Stimulated activated CD8-positive, alpha-beta memory T cell treated with anti-CD3 and anti-CD28 coated beads, Interleukin-4, amount 100 ng/mL, for 4 hours (primary cell): ENCODE data around the gene TSC22D1.

Experiments used
- DNase-seq, 2 donors: peaks; one replicate each; pipeline ENCODE4 v3.0.0-alpha.2; 2020; ENCODE audit warnings: low read depth in 2 of 2, low spot score in 1 of 2

TSC22D1 gene

DNA sequence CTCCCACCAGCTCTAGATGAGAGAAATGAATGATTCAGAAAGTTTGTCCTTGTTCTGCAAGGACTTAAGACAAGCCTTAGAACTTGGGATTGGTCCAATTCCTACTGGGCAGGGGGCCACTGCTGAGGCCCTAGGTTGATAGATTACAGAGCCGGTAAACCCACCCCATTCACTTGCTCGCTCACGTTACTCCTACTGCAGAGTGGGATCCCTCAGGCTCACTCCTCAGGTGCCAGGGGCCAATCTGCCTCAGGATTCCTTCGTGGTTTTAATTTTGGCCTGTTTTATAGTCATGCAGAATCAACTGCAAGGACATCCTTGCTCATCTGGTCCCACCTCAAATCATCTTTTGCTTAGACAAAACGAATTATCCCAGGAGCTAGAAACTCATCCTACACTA lies 143.5 kb downstream of the TSC22D1 start:
- DNase-seq = no peak

DNA sequence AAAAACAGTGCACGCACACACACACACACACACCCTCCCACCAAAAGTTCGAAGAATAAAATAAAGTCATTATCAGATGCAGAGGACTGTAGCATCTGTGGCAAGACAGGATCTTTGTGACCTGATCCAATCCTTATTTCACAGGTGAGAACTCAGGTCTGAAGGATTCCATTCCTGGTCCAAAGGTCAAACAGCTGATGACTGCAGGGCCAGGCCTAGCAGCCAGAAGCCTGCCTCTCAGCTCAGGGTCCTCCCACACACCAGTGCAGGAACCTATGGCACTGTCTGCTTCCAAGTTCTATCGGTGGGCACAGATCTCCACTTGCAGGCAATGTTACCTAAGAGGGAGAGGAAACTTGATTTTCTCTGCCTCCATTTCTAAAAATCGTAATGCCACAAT lies 145.0 kb downstream of the TSC22D1 start:
- no peak for DNase-seq

DNA sequence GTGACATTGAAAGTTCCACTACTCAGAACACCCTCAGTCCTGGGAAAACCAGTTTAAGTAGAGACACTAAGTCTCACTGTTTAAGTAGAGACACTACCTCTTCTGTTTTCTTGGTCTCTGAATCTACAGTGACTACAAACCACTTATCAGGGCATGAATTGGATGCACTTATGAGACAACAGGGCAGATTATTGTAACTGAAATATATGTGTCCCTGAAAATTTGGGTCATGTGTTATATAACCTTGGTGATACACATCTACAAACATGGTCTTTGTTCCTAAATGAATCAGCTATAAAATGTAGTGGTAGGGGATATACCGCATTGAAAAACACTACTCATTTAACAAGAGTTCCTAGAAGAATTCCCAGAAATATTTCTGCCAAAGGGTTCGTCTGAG lies 146.8 kb downstream of the TSC22D1 start:
- no peak for DNase-seq

DNA sequence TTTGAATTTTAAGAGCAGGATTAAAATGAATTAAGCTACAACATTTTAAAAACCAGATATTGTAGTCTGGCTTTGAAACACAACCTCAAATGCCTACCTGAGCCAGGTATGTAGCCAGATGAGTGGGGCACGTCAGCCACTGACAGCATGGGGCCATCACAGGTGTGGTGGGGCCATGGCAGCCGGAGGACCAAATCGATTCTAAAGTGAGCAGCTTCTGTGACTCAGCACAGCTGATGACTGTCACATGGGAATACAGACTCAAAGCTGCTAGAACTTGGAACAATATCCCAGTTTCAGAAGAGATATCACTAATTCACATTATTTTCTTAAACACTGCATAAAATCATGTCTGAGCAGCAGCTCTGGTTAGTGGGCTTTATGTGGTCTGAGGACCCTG lies 149.7 kb downstream of the TSC22D1 start:
- no peak for DNase-seq

DNA sequence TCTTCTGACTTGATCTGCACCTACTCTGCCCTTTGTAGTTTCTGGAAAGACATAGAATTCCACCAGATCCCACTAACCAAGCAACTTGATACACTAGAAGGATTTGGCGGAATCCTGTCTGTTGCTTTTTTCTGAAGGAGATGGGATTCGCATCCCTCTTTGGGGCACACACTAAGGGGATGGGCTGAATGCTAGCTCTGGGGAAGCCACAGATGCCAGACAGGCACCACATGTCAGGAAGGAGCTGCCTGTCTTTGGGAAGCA lies 150.4 kb downstream of the TSC22D1 start:
- no peak for DNase-seq

DNA sequence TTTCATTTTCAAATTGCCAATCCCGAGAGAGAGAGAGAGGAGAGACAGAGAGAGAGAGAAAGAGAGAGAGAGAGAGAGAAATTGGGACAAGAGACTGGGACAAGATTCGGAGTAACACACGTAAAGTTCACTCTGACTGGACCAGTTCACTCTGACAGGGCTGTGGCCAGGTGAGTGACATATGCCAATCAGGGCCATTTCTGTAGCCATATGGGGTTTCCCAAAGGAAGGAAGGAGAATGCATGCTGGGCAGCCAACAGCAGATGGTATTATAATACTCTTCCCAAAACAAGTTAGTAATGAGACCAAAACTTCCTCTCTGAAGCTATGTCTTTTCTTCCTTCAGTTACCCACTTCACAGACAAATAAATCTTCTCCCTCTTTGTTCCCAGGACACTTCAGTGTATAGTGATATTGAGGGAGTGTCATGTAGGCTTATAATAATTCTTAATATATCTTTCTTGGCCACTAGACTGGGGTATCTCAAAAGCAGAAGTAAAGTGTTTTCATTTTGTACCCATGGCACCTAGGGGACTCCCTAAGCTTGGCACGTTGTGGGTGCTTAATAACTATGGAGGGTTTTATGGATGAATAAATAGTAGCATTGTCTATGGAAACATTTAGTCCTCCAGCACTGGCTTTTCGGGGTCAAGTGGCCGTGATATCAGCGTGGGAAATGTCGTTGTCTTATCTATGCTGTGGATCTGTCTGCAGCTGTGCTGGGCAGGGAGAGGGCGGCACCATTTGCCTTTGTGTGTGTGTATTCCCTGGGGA lies 150.9 kb downstream of the TSC22D1 start:
- no peak for DNase-seq

DNA sequence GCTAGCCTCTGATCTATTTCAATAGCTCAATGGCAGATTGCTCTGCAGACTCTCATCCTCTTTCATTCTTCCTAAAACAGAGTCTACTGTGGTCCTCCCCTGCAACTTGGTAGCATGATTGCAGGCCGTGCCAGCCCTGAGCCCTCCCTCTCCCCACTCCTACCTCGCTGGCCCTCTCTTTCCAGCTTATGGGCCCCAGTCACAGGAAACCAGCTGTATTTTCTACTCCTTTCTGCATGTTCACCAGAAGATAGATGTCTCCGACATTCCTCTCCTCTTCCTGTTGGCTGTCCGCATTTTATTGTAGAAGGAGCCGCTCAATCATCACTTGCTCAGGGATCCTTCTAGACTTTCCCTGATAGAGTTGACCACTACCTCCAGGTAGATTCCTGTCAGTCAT lies 152.3 kb downstream of the TSC22D1 start:
- no peak for DNase-seq

DNA sequence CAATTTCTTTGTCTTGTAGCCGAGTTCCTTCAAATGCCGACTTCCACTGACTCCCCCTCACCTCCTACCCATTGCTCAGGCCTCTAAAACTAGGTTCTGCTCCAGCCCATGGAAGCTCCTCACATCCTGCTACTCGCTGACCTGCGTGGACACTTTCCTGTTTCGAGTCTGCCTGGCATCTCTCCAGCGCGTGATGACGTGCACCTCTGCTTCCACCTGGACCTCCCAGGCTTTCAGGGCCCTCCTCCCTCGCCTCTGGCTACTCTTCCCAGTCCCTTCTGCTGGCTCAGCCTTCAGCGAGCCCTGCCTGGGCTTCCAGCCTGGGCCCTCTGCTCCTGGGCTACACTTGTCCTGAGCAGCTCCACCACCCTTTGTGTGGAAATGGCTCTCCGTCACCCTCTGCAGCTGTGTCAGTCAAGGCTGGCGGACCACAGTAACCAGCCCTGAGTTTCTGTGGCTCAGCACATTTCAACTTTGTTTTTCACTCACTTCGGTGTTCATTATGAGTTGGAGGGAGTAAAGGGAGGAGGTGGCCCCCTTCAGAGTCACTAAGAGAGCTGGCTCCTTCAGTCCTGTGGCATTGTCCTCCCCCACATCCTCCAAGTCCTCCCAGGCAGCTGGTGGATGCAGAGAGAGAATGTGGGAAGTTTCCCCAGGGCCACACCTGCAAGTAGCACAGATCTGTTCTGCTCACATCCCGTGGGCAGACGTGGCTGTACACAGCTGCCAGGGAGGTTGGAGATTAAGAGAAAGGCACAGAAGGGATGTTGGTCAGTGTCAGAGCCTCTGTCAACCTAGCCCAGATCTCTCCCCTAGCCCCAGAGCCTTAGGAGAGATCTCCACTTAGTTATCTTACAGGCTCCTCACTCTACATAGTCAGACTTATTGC lies 153.1 kb downstream of the TSC22D1 start:
- no peak for DNase-seq

DNA sequence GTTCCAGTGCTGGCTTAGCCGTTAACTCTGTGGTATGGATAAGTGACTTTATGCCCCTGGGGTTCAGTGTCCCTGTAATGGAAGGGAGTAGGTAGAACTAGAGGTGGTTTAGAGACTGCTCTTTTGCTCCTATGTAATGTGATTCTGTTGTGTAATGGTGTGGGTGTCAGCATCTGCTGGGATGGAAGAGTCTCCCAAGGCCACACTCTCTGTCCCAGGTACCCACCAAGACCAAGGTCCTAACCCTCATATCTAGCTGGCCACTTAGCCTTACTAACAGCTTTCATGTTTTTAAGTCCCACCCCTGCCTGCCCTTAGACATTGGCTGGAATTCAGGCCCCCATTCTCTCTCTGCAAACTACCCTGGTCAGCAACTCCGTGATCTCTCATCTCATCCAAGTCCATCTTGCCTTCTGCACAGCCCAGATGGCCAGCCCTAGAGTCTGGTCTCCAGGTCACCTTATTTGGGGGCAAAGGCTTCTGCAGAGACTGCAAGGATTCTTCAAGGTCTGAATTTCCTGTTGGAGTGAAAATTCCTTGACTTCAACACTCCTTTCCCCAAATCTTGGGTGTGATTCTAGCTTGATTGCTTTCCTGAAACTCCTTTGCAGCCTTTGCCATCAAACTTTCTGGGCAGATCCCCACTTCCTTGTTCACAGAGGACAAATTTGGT lies 154.1 kb downstream of the TSC22D1 start:
- DNase-seq = no peak

DNA sequence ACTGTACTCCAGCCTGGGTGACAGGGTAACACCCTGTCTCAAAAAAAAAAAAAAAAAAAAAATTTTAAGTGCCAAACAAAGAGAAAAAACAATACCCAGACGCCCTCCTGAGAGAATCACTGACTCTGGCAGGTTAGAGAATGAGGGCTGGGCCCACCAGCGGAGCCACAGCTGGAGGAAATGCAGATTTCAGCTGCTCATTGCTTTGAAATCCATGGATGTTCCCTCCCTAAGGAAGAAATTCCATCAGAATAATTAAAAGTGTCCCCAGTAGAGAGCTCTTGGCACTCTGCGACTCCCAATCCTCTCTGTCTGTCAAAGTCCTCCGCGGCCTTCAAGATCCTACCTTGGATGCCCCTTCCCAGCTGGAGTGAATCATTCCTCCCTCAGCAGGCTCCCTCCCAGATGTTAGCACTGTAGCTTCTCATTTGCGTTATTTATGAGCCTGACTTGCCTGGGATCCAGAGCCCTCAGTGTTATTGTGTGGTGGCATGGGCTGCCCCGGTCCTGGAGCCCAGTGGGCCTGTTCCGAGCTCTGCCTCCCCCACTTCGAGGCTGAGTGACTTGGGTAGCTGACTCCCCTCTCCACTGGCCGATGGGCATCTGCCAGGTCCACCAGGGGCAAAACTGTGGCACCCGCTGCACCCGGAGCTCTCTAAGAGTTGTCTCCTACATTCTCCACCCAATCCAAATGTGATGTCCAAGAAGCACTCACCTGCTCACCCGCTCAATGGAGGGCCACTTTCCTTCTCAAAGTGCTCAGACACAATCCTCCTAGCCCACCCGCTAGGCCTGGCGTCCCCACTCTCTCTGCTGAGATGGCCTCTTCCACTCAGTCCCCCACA lies 155.5 kb downstream of the TSC22D1 start:
- no peak for DNase-seq

DNA sequence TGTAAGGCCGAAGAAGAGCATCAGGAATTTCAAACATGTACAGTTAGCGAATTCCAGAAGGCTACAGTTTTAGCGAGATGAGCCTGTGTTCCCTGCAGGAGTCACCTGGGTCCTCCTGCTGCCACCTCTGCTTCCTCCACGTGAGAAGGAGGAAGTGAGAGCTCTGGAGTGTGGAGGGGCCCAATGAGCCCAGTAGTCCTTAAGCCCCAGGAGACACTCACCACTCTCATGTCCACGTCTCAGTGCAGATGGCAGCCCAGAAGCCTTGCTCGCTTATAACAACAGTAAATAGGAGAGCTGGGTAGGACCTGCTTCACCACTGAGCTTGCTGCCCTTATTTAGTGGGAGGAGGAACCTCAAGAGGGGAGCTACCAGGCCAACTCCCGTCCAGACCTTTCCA lies 158.3 kb downstream of the TSC22D1 start:
- no peak for DNase-seq

DNA sequence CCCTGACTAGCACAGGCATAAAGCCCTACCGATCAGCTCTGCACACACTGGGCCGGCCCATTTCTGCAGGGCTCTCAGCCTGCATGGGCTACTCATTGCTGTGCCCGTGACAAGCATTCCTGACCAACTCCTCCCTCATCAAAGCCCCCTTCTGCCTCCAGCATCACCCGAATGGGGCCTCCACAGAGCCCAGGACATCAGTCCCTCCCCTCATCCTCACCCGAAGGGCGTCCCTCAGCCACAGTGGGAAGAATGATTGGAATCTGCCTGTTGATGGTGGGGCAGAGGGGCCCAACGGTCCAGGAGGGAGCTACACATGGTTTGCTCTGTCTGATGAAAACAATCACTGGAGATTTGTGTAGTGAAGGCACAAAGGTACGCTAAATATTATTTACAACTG lies 158.7 kb downstream of the TSC22D1 start:
- DNase-seq = no peak

DNA sequence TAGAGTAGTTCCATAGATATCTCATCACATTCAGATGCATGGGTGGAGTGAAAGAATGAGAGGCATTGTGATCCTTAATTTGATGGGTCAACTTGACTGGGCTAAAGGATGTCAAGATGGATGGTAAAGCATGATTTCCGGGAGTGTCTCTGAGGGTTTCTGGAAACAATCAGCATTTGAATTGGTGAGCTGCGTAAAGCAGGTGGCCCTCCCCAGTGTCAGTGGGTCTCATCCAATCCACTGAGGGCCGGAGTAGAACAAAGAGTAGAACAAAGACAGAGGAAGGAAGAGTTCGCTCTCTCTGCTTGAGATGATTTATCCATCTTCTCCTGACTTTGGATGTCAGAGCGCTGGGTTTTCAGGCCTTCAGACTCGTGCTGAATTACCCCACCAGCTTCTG lies 159.4 kb downstream of the TSC22D1 start:
- no peak for DNase-seq

DNA sequence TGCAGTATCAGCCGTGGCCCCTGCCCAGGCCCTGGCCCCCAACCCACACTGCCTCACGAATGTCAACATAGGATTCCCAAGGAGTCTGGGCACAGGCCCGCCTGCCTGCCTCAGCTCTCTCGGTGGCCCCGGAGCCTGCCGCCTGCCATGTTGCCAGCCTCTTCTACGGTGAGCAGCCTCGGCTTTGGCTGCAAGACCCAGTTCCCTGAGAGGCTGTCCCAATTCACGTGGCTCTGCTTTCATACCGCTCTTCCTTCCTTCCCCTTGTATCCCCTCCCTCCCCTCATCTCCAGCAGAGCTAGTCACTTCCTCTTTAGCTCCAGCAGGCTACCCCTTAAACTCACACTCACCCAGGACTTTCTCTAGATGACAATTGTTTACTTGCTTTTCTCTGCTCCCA lies 159.8 kb downstream of the TSC22D1 start:
- no peak for DNase-seq

DNA sequence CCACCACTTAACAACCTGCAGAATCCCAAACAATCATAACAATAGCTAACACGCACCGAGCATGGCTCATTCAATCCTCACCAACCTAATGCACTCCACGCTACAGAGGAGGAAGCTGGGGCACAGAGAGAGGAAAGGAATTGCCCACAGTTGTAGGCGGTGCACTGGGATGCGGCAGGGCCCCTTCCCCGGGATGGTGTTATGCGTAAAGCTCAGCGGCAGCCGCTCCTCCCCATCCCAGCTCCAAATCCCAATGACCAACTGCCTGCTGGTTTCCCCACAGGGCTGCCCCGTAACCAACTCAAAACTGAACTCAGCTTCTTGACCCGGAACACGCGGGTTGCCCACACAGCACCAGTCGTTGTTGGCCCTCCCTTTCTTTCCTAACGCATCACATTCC lies 160.3 kb downstream of the TSC22D1 start:
- no peak for DNase-seq

DNA sequence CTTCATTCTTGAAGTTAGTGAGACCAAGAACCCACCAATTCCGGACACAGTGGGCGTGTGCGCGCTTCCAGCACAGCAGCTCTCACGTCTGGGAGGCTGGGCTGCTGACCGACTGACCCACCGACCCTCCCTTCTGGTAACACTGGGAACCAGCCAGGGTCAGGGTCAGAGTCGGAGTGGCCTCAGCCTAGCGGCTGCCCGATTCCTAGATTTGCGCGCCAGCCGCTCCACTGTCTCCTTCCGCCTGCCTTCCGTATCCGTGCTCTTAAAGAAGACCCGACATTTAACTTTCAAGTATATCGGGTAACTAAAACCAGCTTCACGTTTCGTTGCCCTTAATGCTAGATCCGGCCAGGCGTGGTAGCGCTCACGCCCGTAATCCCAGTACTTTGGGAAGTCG lies 161.4 kb downstream of the TSC22D1 start:
- DNase-seq = no peak

DNA sequence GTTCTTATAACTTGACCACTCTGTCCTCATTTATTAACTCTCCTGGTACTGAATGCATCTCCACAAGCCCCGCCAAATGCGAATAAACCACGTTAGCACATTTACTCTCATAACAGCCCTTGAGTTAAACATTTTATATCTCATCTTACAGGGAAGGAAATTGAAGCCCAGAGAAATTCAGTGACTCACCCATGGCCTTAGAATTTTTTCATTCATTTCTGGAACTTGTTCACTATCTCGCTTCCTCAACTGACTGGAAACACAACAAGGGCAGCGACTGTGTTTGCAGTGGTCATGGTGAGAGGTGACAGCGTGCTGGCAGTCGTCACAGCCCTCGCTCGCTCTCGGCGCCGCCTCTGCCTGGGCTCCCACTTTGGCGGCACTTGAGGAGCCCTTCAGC lies 163.0 kb downstream of the TSC22D1 start:
- no peak for DNase-seq

DNA sequence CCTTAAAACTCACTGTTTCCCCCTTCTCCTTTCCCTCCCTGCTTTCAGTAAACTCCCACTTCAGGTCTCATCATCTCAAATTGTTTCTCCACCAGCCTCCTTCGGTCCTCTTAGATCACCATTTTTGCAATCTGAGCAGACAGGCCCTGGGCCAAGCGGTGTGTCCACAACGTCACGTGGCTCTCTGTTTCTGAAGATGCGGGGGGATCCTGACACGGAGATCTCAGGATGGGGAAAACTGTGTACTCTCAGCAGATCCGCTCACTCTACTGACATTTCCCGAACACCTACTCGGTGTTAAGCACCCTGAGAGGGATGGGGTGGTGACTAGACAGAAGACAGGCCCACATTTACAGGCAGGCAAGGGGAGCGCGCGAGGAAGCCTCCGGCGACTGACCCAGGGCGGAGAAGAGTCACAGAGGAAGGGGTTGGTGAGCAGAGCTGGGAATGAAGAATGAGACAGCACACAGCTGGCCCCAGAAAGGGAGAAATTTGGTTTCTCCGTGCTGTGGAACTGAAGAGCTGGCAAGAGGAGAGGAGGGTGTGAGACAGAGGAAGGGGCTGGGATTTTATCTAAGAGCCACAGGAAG lies 163.7 kb downstream of the TSC22D1 start:
- no peak for DNase-seq

DNA sequence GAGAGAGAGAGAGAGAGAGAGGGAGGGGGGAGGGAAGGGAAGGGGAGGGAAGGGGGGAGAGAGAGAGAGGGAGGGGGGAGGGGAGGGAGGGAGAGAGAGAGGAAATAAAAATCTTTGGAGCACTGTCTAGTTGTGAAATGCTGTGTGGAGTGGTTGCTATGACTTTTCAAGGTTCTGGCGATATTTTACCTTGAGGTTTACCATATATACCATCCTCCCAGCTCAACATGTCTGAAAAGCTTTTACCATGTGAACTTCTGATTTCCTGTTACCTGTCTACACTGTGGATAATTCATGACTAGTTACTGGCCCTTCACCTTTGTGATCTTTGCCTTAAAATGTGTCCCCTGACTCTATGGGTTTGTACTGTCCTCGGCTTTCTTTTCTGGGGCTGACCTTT lies 164.3 kb downstream of the TSC22D1 start:
- no peak for DNase-seq

DNA sequence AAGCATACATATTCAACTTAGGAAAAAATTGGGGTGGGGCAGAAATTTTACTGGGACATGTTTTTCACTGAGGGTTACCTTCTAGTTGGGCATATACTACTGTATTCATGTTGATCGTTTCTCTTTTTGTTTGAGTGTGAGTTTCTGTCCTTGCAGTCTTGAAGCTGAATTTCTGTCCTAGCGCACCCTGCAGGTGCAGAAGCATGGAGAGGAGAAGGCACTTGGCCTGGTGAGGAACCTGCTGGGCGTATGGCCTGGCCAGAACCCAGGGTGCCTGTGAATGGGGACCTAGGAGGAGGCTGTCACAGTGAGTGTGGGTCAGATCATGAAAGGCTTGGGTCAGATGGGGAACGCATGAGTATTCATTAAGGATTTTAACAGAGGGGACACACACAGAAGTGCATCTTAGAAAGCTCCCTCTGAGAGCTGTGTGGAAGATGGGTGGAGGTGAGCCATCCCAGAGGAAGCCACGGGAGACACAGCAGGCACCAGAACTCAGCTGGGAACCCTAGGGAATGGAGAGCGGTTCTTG lies 165.7 kb downstream of the TSC22D1 start:
- DNase-seq = no peak

DNA sequence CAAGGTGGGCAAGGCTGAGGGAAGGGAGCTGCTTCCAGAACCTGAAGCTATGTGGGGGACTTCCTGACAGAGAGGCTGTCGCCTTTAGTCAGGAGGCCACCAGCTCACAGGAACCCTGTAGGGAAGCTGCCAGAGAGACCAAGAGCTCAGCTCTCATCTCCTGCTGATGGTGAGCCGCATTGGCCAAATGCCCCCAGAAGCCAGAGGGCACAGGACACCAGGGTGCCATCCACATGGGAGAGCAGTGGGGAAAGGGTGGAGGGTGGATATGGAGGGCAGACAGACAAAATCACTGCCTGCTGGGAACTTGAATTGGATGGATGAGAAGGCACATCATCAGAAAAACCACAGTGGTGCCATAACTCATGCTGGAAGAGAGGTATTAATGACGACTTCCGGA lies 166.5 kb downstream of the TSC22D1 start:
- DNase-seq = no peak
